Tibial nerve (tissue), 4 donors: ENCODE data around the gene IL1RAPL2.

Experiments
- EP300 ChIP-seq, 2 donors: sonication (generic); formaldehyde crosslinking; IDR thresholded peaks; one replicate each; pipeline ENCODE4 v1.6.1; 2017; ENCODE audit warnings: antibody characterized with exemption in 2 of 2, mild to moderate bottlenecking in 1 of 2
- POLR2A ChIP-seq, 2 donors: fragments of 450-650 bp; IDR thresholded peaks; one replicate each; pipeline ENCODE4 v1.6.1; 2017; ENCODE audit warnings: antibody characterized with exemption in 2 of 2, mild to moderate bottlenecking in 2 of 2, moderate library complexity in 2 of 2
- TF ChIP-seq, protein P1 (sequence below), 5 experiments: fragments of 200-600 bp in 3 of 5; fragments of 450-650 bp in 2 of 5; sonication (generic) in 3 of 5; IDR thresholded peaks; one replicate each; pipeline ENCODE4 v1.5.1; 2016 to 2019; ENCODE audit warnings: antibody characterized with exemption in 5 of 5, mild to moderate bottlenecking in 3 of 5, moderate library complexity in 2 of 5

GRCh38 chrX:104662694-104663093 is 96.7 kb downstream of the IL1RAPL2 start:
- TF ChIP-seq, protein P1, sequence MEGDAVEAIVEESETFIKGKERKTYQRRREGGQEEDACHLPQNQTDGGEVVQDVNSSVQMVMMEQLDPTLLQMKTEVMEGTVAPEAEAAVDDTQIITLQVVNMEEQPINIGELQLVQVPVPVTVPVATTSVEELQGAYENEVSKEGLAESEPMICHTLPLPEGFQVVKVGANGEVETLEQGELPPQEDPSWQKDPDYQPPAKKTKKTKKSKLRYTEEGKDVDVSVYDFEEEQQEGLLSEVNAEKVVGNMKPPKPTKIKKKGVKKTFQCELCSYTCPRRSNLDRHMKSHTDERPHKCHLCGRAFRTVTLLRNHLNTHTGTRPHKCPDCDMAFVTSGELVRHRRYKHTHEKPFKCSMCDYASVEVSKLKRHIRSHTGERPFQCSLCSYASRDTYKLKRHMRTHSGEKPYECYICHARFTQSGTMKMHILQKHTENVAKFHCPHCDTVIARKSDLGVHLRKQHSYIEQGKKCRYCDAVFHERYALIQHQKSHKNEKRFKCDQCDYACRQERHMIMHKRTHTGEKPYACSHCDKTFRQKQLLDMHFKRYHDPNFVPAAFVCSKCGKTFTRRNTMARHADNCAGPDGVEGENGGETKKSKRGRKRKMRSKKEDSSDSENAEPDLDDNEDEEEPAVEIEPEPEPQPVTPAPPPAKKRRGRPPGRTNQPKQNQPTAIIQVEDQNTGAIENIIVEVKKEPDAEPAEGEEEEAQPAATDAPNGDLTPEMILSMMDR (IDR thresholded peaks at IDR 0.05): no peak
- TF ChIP-seq POLR2A (IDR thresholded peaks at IDR 0.05) (no peak), EP300 (IDR thresholded peaks at IDR 0.05) (no peak)
